Pulmonary artery endothelial cell (primary cell): ENCODE data around the gene GPSM1. TPM values are rescaled to one million over a fixed set of nuclear protein-coding genes. Genes with fewer than 3 reads are reported as not detected.
"Not testable (repeated sequence)": the region's sequence is repeated elsewhere in the genome, so short reads cannot be mapped to it uniquely, and the experiment has no call there.

Experiments used
- DNase-seq: peaks from one replicate; pipeline ENCODE4 v3.0.0-alpha.2; 2011; ENCODE audit warnings: low read depth, low spot score
- total RNA-seq: library from RNA; depleted of rRNA; stranded (reverse); fragments of >200 nt; gene quantifications from 2 replicates; pipeline ENCODE4 v1.2.3, GENCODE V29; 2014

GPSM1 gene
- total RNA-seq, 1 donor from 2014 or later: 32.1 TPM

GRCh38 chr9:136317695-136318094 is 9.6 kb upstream of the GPSM1 start:
- DNase-seq: no peak

GRCh38 chr9:136318111-136318775 is 9.1 kb upstream of the GPSM1 start:
- no peak for DNase-seq

DNA sequence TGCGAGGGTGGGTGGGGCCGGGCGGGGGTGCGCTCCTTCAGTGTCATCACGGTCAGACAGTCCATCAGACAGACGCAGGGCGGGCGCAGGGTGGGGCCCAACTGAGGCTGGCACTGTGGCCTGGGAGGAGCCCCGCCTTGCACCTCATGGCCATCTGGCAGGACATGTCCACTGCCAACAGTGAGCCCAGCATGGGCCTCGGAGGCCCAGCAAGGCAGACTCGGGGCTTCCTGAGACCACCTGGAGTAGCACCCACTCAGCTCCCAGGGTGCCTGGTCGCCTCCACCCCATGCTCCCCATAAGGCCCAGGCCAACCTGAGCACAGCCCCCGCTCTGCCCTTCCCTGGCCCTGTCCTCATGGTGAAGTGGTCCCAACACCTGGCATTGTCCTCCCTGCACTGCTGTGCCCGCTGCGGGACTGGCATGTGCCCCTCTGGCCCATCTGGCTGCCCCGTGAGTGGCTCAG is 8.5 kb upstream of the GPSM1 start:
- no peak for DNase-seq

DNA sequence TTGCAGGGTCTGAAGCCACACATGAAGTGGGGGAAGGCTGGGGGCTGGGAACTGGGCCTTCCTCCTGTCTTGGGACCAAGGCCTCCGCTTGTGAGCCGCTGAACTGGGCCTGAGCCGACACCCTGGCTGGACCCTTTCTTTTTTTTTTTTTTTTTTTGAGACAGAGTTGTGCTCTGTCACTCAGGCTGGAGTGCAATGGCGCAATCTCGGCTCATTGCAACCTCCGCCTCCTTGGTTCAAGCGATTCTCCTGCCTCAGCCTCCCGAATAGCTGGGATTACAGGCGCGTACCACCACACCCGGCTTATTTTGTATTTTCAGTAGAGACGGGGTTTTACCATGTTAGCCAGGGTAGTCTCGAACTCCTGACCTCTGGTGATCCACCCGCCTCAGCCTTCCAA is 8.1 kb upstream of the GPSM1 start:
- not testable (repeated sequence) for DNase-seq

GRCh38 chr9:136319955-136320354 is 7.4 kb upstream of the GPSM1 start:
- DNase-seq: not testable (repeated sequence)

DNA sequence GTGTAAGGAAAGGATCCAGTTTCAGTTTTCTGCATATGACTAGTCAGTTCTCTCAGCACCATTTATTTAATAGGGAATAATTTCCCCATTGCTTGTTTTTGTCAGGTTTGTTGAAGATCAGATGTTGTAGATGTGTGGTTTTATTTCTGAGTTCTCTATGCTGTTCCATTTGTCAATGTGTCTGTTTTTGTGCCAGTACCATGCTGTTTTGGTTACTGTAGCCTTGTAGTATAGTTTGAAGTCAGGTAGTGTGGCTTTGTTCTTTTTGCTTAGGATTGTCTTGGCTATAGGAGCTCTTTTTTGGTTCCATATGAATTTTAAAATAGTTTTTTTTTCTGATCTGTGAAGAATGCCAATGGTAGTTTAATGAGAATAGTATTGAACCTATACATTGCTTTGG is 6.4 kb upstream of the GPSM1 start:
- not testable (repeated sequence) for DNase-seq

DNA sequence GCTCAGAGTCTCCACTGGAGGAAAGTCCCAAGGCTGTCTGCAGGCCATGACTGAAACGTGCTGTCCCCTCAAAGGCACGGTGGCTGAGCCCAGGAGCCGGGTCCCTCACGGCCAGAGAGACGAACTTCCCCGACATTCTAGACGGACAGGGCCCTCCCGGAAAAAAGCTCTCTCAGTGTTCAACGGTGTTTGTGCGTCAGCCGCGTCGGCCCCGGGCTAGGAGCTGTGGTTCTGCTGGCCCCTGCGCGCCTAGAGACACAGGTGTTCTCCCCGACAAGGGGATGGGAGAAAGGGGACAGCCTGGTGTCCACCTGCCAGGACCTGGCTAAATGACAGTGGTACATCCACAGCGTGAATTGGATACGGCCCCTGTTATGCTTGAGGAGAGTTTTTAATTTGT is 5.8 kb upstream of the GPSM1 start:
- DNase-seq: no peak

- DNase-seq: no peak
Measured at GRCh38 chr9:136322756-136323330, 4.5 kb upstream of the GPSM1 start.

DNA sequence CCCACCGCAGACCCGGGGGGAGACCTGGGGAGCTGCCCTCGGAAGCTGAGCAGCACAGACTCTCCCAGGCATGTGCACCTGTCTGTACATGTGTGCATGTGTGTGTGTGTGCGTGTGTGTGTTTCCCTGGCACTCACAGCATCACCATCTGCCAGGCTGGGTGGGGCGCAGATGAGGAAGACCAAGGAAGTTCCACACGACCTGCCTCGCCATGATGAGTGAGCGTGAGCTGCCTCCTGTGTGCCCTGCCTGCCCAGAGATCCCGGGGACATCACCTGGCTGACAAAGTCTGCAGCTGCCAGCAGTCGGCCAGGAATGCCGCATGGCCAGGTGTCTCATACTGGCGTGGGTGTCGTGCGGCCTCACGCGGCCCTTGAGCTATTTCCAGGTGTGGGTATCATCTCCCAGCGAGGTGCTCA is 4.0 kb upstream of the GPSM1 start:
- DNase-seq: no peak

GRCh38 chr9:136324501-136325300 is 2.6 kb upstream of the GPSM1 start:
- no peak for DNase-seq

DNA sequence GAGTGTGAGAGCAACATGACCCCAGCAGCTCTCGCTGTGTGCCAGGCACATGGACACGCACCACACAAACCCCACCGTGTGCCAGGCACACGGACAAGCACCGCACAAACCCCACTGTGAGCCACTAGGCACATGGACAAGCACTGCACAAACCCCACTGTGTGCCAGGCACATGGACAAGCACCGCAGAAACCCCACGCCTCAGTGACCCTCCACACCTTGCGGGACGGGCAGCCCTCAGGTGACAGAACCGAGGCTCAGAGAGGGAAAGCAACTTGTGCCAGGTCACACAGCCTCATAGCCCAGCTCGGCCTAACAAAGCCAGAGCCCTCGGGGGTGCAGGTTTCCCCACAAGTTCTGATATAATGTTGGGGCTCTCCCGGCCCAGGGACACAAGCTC is 2.0 kb upstream of the GPSM1 start:
- no peak for DNase-seq

GRCh38 chr9:136326061-136326760 is 1.1 kb upstream of the GPSM1 start:
- no peak for DNase-seq

DNA sequence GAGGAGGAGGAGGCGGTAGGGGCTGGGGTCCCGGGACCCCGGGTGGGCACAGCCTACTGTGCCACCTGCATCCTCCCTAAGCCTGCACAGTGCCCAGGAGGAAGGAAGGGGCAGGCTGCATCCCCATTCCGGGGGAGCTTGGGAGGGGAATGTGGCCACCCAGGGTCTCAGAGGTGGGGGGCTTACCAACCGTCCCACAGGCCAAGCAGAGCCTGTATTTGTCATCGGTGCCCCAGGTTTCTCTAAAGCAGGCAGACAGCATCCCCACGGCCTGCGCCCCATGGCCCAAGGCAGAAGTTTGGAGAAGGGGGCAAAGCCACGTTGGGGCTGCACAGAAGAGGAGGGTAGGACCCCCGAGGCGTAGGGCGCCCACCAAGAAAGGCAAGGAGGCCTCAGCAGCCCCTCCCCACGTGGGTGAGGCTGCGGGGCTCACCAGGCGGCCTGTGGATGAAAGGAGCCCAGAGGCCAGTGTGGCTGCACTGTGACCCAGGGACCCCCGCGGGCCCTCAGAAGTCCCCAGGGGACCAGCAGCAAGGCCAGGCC is 507 bp upstream of the GPSM1 start:
- no peak for DNase-seq

DNA sequence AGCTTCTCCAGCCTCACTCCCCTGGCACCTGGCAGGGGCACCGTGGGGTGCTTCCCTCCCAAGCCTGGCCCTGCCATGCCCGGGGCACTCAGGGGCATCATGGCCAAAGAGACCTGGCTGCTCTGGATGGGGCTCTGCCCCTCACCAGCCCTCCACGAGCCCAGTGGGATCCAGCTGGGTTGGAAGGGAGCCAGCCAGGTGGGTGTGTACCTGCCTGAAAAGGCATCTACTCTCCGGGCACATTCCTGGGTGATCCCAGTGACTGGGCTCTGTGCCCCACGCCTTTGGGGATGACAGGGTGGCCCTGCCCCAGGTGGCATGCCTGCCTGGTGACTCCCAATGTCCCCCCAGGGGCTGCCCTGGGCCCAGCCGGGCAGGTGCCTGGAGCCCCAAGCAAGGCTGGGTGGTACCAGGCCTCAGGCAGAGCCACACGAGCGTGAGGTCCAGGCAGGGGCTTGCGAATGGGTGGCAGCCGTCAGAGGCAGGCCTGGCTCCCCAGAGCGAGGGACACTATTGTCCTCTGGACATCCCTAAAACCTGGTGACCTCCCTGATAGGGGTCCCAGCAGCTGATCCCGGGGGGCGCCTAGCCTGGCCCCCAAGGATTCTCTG is 777 bp downstream of the GPSM1 start:
- no peak for DNase-seq

GRCh38 chr9:136328622-136329041 is 1.3 kb downstream of the GPSM1 start:
- no peak for DNase-seq

DNA sequence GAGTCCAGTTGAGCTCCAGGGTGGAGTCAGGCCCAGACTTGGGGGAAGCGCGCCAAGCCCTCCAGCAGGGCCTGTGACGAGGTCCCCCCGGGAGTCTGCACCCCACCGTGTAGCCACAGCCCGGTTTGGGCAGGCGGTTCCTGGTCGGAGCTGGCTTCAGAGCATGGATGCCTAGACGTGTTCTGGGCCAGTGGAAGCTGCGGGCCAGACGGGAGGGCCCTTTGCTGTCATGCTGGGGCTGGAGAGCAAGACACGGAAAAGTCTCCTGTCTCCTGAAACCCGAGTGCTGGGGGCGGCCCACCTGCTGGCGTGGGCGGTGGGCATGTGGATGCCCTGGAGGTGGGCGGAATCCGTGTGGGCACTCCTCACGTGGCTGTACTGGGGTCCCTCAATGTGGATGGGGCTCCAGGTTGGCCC is 1.9 kb downstream of the GPSM1 start:
- no peak for DNase-seq

DNA sequence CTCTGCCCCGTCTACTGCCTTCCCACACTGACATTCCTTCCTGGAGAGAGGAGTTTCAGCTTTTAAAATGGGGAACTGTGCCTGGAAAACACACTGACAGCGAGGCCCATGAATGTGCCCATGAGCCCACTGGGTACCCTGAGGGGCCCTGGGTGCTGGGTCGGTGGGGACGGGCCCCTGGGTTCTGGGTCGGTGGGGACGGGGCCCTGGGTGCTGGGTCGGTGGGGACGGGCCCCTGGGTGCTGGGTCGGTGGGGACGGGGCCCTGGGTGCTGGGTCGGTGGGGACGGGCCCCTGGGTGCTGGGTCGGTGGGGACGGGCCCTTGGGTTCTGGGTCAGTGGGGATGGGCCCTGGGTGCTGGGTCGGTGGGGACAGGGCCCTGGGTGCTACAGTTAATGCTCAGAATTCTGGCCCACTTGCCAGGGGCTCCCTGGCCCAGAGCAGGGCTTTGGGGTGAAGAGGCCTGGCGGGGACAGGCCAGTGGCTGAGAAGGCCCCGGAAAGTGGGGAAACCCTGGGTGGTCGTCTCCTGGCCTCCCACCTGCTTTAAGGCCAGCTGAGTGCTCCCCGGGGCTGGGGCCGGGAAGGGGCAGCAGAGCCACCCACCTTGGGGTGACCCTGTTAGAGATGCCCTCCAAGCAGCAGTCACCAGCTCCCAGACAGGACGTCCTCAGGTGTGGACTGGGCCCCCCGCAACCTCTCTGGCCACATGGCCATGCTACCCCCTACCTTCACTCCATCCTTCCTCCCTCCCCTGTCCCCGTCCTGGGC is 2.5 kb downstream of the GPSM1 start:
- DNase-seq: no peak

DNA sequence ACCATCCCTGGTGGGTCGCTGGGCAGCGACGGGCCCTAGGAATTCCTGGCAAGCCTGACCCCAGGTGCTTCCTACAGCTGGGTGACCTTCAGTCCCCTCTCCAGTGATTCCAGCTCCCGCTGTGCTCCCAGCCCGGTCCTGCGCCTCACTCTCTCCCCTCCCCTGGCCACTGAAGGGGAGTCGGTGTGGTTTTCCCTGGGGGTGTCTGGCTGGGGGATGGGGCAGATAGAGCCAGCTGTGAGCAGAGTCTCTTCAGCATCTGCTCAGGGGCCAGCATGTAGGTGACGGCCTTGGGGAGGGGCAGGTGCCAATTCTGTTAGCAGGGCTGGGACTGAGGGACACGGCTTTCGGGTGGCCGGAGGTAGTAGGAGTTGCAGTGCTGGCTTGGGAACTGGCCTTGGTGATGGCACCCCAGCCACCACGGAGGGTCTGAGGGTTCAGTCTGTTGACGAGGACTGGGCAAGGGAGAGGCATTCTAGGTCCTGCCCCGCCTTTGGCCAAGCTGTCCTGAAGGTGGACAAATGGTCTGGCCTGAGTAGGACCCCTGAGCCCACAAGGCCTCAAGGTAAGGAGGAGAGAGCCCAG is 3.2 kb downstream of the GPSM1 start:
- DNase-seq: no peak

DNA sequence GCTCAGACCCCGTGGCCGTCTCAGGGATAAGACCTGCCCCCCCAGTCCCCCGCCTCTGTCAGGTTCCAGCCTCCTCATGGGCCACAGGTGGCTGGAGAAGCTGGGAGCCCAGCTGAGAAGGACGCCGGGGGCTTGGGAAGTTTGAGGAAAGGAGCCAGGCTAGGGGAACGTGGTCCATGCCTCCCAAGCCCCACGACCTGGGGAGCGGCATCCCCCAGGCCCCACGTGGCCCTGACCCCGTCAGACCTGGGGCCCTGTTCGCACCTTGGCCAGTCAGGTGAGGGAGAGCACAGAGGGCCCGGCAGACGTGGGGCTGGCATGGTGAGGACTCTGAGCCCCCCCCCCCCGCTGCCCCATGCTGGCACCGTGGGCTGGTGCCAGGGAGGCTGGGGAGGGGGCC is 3.7 kb downstream of the GPSM1 start:
- no peak for DNase-seq
